Measurements from ENCODE around the gene AP2M1.
A peak's percentile ranks its signal among the peaks of the same experiment; 100 is the strongest.

- TF ChIP-seq CTCF (IDR thresholded peaks at IDR 0.05) (no peak), POLR2A (IDR thresholded peaks at IDR 0.05) (peak in 1 of 2 donors; percentile 48)
Observed at GRCh38 chr3:184133840-184134745, 40.6 kb upstream of the AP2M1 start.

All from heart left ventricle (tissue), 13 donors.